Muscle layer of duodenum (tissue), 2 donors: ENCODE data around the gene ETV4.

Experiments
- H3K27ac ChIP-seq: one replicate; pipeline ENCODE4 v1.7.0; 2013; ENCODE audit warnings: mild to moderate bottlenecking, low read length
- H3K27me3 ChIP-seq: one replicate; pipeline ENCODE4 v1.7.0; 2013; ENCODE audit warnings: low read depth, mild to moderate bottlenecking, control low read depth, low read length
- H3K36me3 ChIP-seq, 2 donors: one replicate each; pipeline ENCODE4 v1.7.0; 2013; ENCODE audit warnings: low read length in 2 of 2, control low read depth in 1 of 2, mild to moderate bottlenecking in 1 of 2; ENCODE audit not compliant: insufficient read depth in 2 of 2, control insufficient read depth in 1 of 2
- H3K4me1 ChIP-seq, 2 donors: one replicate each; pipeline ENCODE4 v1.7.0; 2013; ENCODE audit warnings: low read length in 2 of 2, mild to moderate bottlenecking in 2 of 2, control low read depth in 1 of 2, moderate library complexity in 1 of 2; ENCODE audit not compliant: insufficient read depth in 2 of 2, control insufficient read depth in 1 of 2
- H3K4me3 ChIP-seq, 2 donors: one replicate each; pipeline ENCODE4 v1.7.0; 2013; ENCODE audit warnings: low read length in 2 of 2, low read depth in 1 of 2, mild to moderate bottlenecking in 1 of 2
- H3K9me3 ChIP-seq, 2 donors: one replicate each; pipeline ENCODE4 v1.7.0; 2013; ENCODE audit warnings: low read length in 2 of 2, control low read depth in 1 of 2, mild to moderate bottlenecking in 1 of 2; ENCODE audit not compliant: control insufficient read depth in 1 of 2
- donor health status: healthy.

Gene ETV4

GRCh38 chr17:43536236-43536992 is 9.7 kb downstream of the ETV4 start:
- Histone ChIP-seq H3K27me3 (no peaks in the 10 kb centered on the region), H3K4me3 (no peak overlapping the region), H3K27ac (no peak overlapping the region), H3K4me1 (peaks cover under 1 to 6% of the 10 kb centered on the region in 2 donors), H3K9me3 (no peaks in the 10 kb centered on the region), H3K36me3 (no peaks in the 10 kb centered on the region)

DNA sequence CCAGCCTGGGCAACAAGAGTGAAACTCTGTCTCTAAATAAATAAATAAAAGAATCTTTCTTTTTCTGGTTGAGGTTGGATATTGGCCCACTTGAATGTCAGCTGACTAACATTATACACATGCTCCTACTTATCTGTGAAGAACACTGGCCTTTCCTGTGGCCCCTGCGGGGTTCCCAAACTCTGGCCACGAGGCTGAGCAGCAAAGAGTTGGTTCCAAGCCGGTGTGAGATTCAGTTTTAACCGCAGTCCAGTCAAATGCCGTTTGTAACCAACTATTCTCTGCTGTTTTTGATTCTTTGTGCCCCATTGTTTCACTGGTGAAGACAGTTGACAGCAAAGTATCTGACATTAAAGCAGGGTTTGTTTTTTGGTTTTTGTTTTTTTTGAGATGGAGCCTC is 11.2 kb downstream of the ETV4 start:
- Histone ChIP-seq H3K4me1 (peaks cover 9 to 13% of the 10 kb centered on the region in 2 donors), H3K9me3 (no peaks in the 10 kb centered on the region), H3K36me3 (no peaks in the 10 kb centered on the region), H3K27ac (no peak overlapping the region), H3K27me3 (no peaks in the 10 kb centered on the region), H3K4me3 (no peak overlapping the region)

DNA sequence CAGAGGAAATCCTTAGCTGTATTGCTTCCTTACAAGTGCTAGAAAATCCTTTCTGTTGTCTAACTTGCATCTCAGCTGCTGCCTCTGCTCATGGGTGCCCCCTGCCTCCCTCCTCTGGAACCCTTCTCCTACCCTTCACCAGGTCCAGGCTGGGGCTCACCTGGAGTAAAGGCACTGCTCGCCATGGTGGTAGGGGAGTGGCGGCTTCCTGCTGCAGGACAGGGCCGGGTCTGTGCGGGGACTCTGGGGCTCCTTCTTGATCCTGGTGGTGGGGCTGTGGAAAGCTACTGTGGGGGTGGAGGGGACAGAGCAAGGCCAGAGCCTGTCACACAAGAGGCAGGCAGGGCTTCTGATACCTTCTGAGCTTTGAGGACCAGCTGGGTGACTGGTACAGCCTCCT is 12.4 kb downstream of the ETV4 start:
- Histone ChIP-seq H3K4me3 (no peak overlapping the region), H3K36me3 (no peaks in the 10 kb centered on the region), H3K27ac (no peak overlapping the region), H3K4me1 (peaks cover 9 to 15% of the 10 kb centered on the region in 2 donors), H3K9me3 (no peaks in the 10 kb centered on the region), H3K27me3 (no peaks in the 10 kb centered on the region)

- Histone ChIP-seq H3K36me3 (peaks cover 0 to 10% of the 10 kb centered on the region in 2 donors), H3K27me3 (no peaks in the 10 kb centered on the region), H3K4me3 (no peak overlapping the region), H3K9me3 (no peaks in the 10 kb centered on the region), H3K27ac (no peak overlapping the region), H3K4me1 (peaks cover 9 to 15% of the 10 kb centered on the region in 2 donors)
Observed at GRCh38 chr17:43532581-43532980, 13.6 kb downstream of the ETV4 start.

- no peak overlapping the region for H3K4me3 ChIP-seq
- H3K27ac ChIP-seq = no peak overlapping the region
- no peaks in the 10 kb centered on the region for H3K27me3 ChIP-seq
Observed at GRCh38 chr17:43531955-43532354, 14.2 kb downstream of the ETV4 start.

GRCh38 chr17:43531082-43531378 is 15.1 kb downstream of the ETV4 start:
- no peaks in the 10 kb centered on the region for H3K9me3 ChIP-seq
- H3K27me3 ChIP-seq = no peaks in the 10 kb centered on the region
- peak overlapping the region; percentile 31 for H3K27ac ChIP-seq
- no peak overlapping the region for H3K4me3 ChIP-seq
- peaks cover 8 to 11% of the 10 kb centered on the region in 2 donors for H3K36me3 ChIP-seq
- peaks cover 9 to 18% of the 10 kb centered on the region in 2 donors for H3K4me1 ChIP-seq

More at GRCh38 chr17:43531955-43532354, 14.2 kb downstream of the ETV4 start:
- Histone ChIP-seq H3K4me1 (peaks cover 9 to 15% of the 10 kb centered on the region in 2 donors), H3K36me3 (peaks cover 2 to 11% of the 10 kb centered on the region in 2 donors), H3K9me3 (no peaks in the 10 kb centered on the region)

DNA sequence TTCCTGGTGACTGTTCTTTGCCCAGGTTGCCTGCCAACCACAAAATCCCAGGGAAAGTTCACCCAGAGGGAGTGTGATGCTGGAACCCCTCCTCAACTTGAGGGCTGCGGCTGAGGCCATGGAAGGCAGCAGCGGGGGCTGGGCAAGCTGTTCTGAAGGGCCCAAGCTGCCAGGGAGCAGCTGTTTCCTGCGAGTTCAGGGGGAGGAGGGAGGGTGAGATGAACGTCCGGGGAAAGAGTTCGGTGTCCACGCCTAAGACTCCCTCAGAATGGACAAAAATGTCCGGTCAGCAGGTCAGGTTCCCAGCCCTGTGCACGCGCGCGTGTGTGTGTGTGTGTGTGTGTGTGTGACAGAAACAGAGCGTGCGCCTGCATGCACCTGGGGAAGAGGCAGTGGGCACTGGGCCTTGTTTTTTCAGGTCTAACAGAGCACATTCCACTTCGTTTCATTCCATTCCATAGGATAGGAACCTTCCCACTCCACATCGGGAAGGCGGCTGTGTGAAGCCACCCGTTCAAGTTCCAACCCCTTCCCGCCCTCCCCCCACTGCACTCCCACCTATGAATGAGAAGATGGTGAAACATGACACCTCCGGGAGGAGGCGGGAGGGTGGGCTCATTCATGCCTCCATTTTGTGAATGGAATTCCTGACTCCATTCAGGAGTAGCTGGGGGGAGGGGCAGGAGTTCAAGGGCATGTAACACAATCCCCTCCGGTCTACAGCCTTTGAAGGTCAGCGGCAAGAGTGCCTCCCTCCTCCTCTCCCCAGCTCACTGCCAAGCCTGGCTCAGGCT is 15.7 kb downstream of the ETV4 start:
- H3K4me3 ChIP-seq = peak overlapping the region in 1 of 2 donors; percentile 29
- H3K27me3 ChIP-seq = no peaks in the 10 kb centered on the region
- H3K27ac ChIP-seq = peak overlapping the region; percentile 31
- no peaks in the 10 kb centered on the region for H3K9me3 ChIP-seq
- peaks cover 9 to 20% of the 10 kb centered on the region in 2 donors for H3K4me1 ChIP-seq
- peaks cover 11 to 12% of the 10 kb centered on the region in 2 donors for H3K36me3 ChIP-seq

- Histone ChIP-seq H3K27me3 (no peaks in the 10 kb centered on the region), H3K9me3 (no peaks in the 10 kb centered on the region), H3K27ac (no peak overlapping the region), H3K4me1 (peaks cover 9 to 20% of the 10 kb centered on the region in 2 donors), H3K4me3 (peak overlapping the region in 1 of 2 donors; percentile 29), H3K36me3 (peaks cover 16 to 17% of the 10 kb centered on the region in 2 donors)
Observed at GRCh38 chr17:43529947-43530287, 16.2 kb downstream of the ETV4 start.

- Histone ChIP-seq H3K9me3 (no peaks in the 10 kb centered on the region), H3K27ac (no peak overlapping the region), H3K27me3 (no peaks in the 10 kb centered on the region), H3K36me3 (peaks cover 23 to 24% of the 10 kb centered on the region in 2 donors), H3K4me1 (peaks cover 9 to 20% of the 10 kb centered on the region in 2 donors), H3K4me3 (no peak overlapping the region)
Observed at GRCh38 chr17:43528988-43529814, 16.9 kb downstream of the ETV4 start.

DNA sequence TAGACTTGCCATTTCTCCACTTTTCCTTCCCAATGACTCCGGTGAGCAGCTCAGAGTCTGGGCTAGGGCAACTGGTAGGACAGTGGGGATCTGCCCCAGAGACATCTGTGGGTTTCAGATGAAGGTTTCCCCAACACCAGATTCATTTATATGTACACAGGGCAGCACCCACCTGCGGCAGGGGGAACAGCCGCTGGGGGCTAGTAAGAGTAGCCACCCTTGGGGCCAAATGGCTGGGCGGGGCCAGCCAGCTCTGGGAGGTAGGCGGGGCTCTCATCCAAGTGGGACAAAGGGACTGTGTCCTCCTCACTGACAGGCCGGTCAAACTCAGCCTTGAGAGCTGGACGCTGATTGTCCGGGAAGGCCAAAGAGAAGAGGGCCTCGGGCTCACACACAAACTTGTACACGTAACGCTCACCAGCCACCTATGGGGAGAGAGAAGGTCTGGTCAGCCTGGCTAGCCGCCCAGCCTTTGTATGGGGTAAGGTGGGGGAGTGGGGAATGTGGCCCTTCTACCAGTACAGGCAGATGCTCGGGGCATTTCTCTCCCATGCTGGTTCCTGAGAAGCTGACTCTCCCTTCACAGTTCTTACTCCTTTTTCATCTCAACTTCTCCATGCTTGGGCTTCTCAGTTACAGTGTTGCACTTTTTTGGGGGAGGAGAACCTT is 17.7 kb downstream of the ETV4 start:
- H3K9me3 ChIP-seq = no peaks in the 10 kb centered on the region
- no peaks in the 10 kb centered on the region for H3K27me3 ChIP-seq
- no peak overlapping the region for H3K4me3 ChIP-seq
- peaks cover 31% of the 10 kb centered on the region in 2 donors for H3K36me3 ChIP-seq
- H3K4me1 ChIP-seq = peaks cover 9 to 20% of the 10 kb centered on the region in 2 donors
- H3K27ac ChIP-seq = no peak overlapping the region
